Suprapubic skin (tissue), 4 donors: ENCODE results near the gene NBAS. TPM values are rescaled to one million over a fixed set of nuclear protein-coding genes. Genes with fewer than 3 reads are reported as not detected.

Experiments used
- DNase-seq, 2 donors: peaks; one replicate each; pipeline ENCODE4 v3.0.0-alpha.2; 2019; ENCODE audit warnings: low spot score in 2 of 2
- H3K27ac ChIP-seq: fragments of 200-600 bp; sonication (generic); one replicate; pipeline ENCODE4 v1.5.1; 2019
- H3K27me3 ChIP-seq: fragments of 200-600 bp; sonication (generic); one replicate; pipeline ENCODE4 v1.5.1; 2019
- H3K36me3 ChIP-seq: fragments of 200-600 bp; sonication (generic); one replicate; pipeline ENCODE4 v1.5.1; 2019
- H3K4me1 ChIP-seq: fragments of 200-600 bp; sonication (generic); one replicate; pipeline ENCODE4 v1.5.1; 2019
- H3K4me3 ChIP-seq: fragments of 200-600 bp; sonication (generic); one replicate; pipeline ENCODE4 v1.5.1; 2019; ENCODE audit warnings: mild to moderate bottlenecking
- H3K9me3 ChIP-seq: fragments of 200-600 bp; sonication (generic); one replicate; pipeline ENCODE4 v1.5.1; 2019
- EP300 ChIP-seq: sonication (generic); formaldehyde crosslinking; IDR thresholded peaks from one replicate; pipeline ENCODE4 v1.6.1; 2017; ENCODE audit warnings: antibody characterized with exemption
- POLR2A ChIP-seq, 2 donors: fragments of 450-650 bp; IDR thresholded peaks; one replicate each; pipeline ENCODE4 v1.6.1; 2017; ENCODE audit warnings: antibody characterized with exemption in 2 of 2, mild to moderate bottlenecking in 2 of 2, moderate library complexity in 2 of 2
- POLR2AphosphoS5 ChIP-seq, 3 donors: sonication (generic); formaldehyde crosslinking; IDR thresholded peaks; one replicate each; pipeline ENCODE4 v1.6.1; 2017; ENCODE audit warnings: antibody characterized with exemption in 3 of 3
- WGBS: methylation state at CpG from one replicate; pipeline ENCODE4 v1.1.5; 2018; 5-methylcytosine and 5-hydroxymethylcytosine counted together
- total RNA-seq, 4 donors: library from RNA; depleted of rRNA; stranded (reverse); fragments of >200 nt; gene quantifications; one replicate each; pipeline ENCODE4 v1.1.0, GENCODE V29; 2016
- TF ChIP-seq, protein P1 (sequence below), 2 donors: fragments of 200-600 bp in 1 of 2; fragments of 450-650 bp in 1 of 2; sonication (generic) in 1 of 2; IDR thresholded peaks; one replicate each; pipeline ENCODE4 v1.5.1; 2016 to 2019; ENCODE audit warnings: antibody characterized with exemption in 2 of 2, mild to moderate bottlenecking in 1 of 2, moderate library complexity in 1 of 2

NBAS gene
- total RNA-seq, 4 donors from 2014 or later, result 44.4 to 48.4 (median 45.6) TPM

DNA sequence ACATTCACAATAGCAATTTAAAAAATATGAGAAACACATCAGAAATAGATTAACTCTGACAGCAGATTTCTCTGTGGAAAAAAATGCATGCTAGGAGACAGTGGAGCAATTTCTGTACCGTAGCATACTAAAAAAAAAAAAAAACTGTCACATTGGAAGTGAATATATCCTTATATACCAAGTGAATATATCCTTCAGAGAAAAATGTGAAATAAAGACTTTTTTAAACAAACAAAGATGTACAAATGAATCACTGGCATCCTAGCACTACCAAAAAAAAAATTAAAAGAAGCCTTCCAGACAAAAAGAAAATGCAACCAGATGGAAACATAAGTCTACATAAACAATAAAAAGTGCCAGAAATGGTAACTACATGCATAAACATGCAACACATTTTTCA is 169.4 kb downstream of the NBAS start:
- Histone ChIP-seq H3K4me3 (no peak overlapping the region), H3K27ac (no peak overlapping the region), H3K9me3 (no peaks in the 10 kb centered on the region), H3K27me3 (no peaks in the 10 kb centered on the region), H3K36me3 (peaks cover 7% of the 10 kb centered on the region), H3K4me1 (no peaks in the 10 kb centered on the region)
- TF ChIP-seq POLR2AphosphoS5 (IDR thresholded peaks at IDR 0.05) (no peak), EP300 (no peak), POLR2A (IDR thresholded peaks at IDR 0.05) (no peak)
- TF ChIP-seq, protein P1, sequence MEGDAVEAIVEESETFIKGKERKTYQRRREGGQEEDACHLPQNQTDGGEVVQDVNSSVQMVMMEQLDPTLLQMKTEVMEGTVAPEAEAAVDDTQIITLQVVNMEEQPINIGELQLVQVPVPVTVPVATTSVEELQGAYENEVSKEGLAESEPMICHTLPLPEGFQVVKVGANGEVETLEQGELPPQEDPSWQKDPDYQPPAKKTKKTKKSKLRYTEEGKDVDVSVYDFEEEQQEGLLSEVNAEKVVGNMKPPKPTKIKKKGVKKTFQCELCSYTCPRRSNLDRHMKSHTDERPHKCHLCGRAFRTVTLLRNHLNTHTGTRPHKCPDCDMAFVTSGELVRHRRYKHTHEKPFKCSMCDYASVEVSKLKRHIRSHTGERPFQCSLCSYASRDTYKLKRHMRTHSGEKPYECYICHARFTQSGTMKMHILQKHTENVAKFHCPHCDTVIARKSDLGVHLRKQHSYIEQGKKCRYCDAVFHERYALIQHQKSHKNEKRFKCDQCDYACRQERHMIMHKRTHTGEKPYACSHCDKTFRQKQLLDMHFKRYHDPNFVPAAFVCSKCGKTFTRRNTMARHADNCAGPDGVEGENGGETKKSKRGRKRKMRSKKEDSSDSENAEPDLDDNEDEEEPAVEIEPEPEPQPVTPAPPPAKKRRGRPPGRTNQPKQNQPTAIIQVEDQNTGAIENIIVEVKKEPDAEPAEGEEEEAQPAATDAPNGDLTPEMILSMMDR (IDR thresholded peaks at IDR 0.05), result no peak
- WGBS, result 59% methylated on average over 1 of the region's 1 CpG
- DNase-seq, result no peak

DNA sequence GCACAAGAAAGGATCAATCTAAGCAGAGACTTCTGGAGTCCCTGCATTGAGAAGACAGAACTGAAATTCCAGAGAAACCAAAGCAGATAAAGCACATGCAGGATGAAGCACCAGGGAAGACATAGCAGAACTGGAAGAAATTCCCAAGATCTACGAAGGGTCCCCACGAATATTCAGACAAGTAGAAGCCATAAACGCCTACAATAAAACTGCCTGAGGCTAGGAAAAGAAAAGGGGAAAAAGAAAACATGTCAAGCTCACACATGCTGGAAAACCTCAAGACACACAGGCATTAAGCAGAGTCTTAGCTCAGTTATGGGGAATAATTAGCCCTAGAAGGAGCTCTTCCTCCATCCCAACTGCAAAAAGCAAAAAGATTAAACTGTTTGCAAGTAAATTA is 171.2 kb downstream of the NBAS start:
- no peak overlapping the region for H3K4me3 ChIP-seq
- 32% methylated on average over 3 of the region's 3 CpGs for WGBS
- H3K27me3 ChIP-seq, result no peaks in the 10 kb centered on the region
- DNase-seq, result no peak
- TF ChIP-seq POLR2A (IDR thresholded peaks at IDR 0.05) (no peak), EP300 (no peak), POLR2AphosphoS5 (IDR thresholded peaks at IDR 0.05) (no peak)
- TF ChIP-seq, protein P1 (IDR thresholded peaks at IDR 0.05), result no peak
- peaks cover 7% of the 10 kb centered on the region for H3K36me3 ChIP-seq
- H3K4me1 ChIP-seq, result no peaks in the 10 kb centered on the region
- no peaks in the 10 kb centered on the region for H3K9me3 ChIP-seq
- H3K27ac ChIP-seq, result no peak overlapping the region

- 83% methylated on average over 1 of the region's 1 CpG for WGBS
- Histone ChIP-seq H3K36me3 (peaks cover 7% of the 10 kb centered on the region), H3K27me3 (no peaks in the 10 kb centered on the region), H3K4me1 (no peaks in the 10 kb centered on the region), H3K27ac (no peak overlapping the region), H3K4me3 (no peak overlapping the region), H3K9me3 (no peaks in the 10 kb centered on the region)
- DNase-seq, result no peak
- TF ChIP-seq EP300 (no peak), POLR2A (IDR thresholded peaks at IDR 0.05) (no peak), POLR2AphosphoS5 (IDR thresholded peaks at IDR 0.05) (no peak)
- TF ChIP-seq, protein P1 (IDR thresholded peaks at IDR 0.05), result no peak
These were observed 171.8 kb downstream of the NBAS start for GRCh38 chr2:15389326-15389700.

DNA sequence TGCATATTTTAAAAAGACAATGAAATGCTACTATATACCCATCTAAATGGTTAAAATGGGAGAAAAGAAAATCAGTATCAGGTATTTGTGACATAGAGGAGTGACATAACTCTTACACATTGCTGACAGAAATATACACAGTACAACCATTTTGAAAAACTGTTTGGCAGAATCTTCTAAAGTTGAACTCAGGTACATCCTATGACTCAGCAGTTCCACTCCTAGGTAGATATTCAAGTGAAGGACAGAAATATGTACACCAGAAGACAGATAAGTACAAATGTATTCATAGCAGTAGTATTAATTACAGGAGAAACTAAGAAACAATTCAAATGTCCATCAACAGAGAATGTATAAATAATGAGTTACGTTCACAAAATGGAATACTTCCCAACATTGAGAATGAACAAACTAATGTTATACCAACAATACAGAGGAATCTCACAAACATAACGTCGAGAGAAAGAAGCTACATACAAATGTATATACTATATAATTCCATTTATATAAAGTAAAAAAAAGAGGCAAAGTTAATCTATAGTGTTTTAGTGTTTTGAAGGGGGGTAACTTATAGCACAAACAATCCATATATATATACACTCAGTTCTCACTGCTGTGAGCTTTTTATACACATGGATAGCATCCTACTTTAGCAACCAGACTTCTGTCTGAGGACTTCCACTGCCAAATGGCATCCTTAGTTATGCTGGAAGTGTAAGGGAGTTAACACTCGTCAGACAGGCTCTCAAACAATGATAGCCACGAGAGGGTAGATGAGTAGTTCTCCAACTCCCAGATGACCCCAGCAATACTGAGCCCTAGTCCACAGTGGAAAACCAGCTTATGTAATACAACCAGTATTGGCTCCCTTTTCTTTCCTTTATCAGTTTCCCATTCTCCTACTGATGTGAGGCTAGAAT is 172.5 kb downstream of the NBAS start:
- WGBS, result 92% methylated on average over 5 of the region's 5 CpGs
- Histone ChIP-seq H3K36me3 (peaks cover 7% of the 10 kb centered on the region), H3K9me3 (no peaks in the 10 kb centered on the region), H3K4me3 (no peak overlapping the region), H3K4me1 (no peaks in the 10 kb centered on the region), H3K27ac (no peak overlapping the region), H3K27me3 (no peaks in the 10 kb centered on the region)
- TF ChIP-seq, protein P1 (IDR thresholded peaks at IDR 0.05), result no peak
- TF ChIP-seq EP300, result no peak
- no peak for TF ChIP-seq POLR2A (IDR thresholded peaks at IDR 0.05)
- no peak for TF ChIP-seq POLR2AphosphoS5 (IDR thresholded peaks at IDR 0.05)
- DNase-seq, result no peak

- Histone ChIP-seq H3K27ac (no peak overlapping the region), H3K36me3 (peaks cover 19% of the 10 kb centered on the region), H3K9me3 (no peaks in the 10 kb centered on the region), H3K27me3 (no peaks in the 10 kb centered on the region), H3K4me3 (no peak overlapping the region), H3K4me1 (no peaks in the 10 kb centered on the region)
- no peak for TF ChIP-seq EP300
- WGBS, result 88% methylated on average over 1 of the region's 1 CpG
- no peak for DNase-seq
These were observed 175.9 kb downstream of the NBAS start for GRCh38 chr2:15385184-15385583.
